Vagina (tissue), 2 donors: ENCODE measurements around the gene ATP8A1.

Source experiments
- POLR2A ChIP-seq, 2 donors: fragments of 450-650 bp; IDR thresholded peaks; one replicate each; pipeline ENCODE4 v1.6.1; 2017; ENCODE audit warnings: antibody characterized with exemption in 2 of 2, mild to moderate bottlenecking in 2 of 2, moderate library complexity in 2 of 2
- POLR2AphosphoS5 ChIP-seq, 2 donors: sonication (generic); formaldehyde crosslinking; IDR thresholded peaks; one replicate each; pipeline ENCODE4 v1.9.0; 2017; ENCODE audit warnings: antibody characterized with exemption in 2 of 2, mild to moderate bottlenecking in 2 of 2, low read depth in 1 of 2; ENCODE audit not compliant: insufficient read depth in 1 of 2
- TF ChIP-seq, protein P1 (sequence below), 3 experiments: fragments of 450-650 bp in 2 of 3; fragments of 200-600 bp in 1 of 3; sonication (generic) in 1 of 3; IDR thresholded peaks; one replicate each; pipeline ENCODE4 v1.5.1; 2017 to 2019; ENCODE audit warnings: antibody characterized with exemption in 3 of 3, mild to moderate bottlenecking in 2 of 3, moderate library complexity in 2 of 3

DNA sequence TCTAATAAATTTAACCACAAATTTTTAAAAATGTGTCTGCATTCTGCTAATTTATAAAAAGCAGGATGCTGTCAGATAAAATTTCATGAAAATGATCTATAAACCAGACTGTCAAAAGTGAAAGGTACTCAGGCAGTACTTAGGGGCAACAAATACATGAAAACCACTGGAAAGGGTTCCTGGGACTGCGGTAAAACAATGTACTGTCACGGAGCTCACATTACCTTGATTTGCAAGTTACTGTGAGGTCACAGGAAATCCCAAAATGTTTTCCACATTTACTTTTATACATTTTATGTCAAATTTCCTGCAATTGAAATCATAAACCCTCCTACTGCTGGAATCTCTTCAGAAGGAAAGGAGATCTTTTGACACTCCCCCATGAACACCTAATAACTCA, 214.3 kb downstream of the ATP8A1 start:
- TF ChIP-seq POLR2A (IDR thresholded peaks at IDR 0.05): no peak
- TF ChIP-seq, protein P1, sequence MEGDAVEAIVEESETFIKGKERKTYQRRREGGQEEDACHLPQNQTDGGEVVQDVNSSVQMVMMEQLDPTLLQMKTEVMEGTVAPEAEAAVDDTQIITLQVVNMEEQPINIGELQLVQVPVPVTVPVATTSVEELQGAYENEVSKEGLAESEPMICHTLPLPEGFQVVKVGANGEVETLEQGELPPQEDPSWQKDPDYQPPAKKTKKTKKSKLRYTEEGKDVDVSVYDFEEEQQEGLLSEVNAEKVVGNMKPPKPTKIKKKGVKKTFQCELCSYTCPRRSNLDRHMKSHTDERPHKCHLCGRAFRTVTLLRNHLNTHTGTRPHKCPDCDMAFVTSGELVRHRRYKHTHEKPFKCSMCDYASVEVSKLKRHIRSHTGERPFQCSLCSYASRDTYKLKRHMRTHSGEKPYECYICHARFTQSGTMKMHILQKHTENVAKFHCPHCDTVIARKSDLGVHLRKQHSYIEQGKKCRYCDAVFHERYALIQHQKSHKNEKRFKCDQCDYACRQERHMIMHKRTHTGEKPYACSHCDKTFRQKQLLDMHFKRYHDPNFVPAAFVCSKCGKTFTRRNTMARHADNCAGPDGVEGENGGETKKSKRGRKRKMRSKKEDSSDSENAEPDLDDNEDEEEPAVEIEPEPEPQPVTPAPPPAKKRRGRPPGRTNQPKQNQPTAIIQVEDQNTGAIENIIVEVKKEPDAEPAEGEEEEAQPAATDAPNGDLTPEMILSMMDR (IDR thresholded peaks at IDR 0.05): no peak
- no peak for TF ChIP-seq POLR2AphosphoS5 (IDR thresholded peaks at IDR 0.05; ENCODE audit: insufficient read depth in 1 of 2, low read depth in 1 of 2)
